SK-N-SH (cell line): Measurements from ENCODE around the gene DIP2A.

Source experiments
- CTCF ChIP-seq: fragments of 200-600 bp; sonication (generic); IDR thresholded peaks from 2 replicates; pipeline ENCODE4 v1.6.1; 2017; ENCODE audit warnings: antibody characterized with exemption, mild to moderate bottlenecking, moderate library complexity
- FOXM1 ChIP-seq: IDR thresholded peaks from 2 replicates; pipeline ENCODE4 v1.4.0; 2012; ENCODE audit warnings: low read depth, mild to moderate bottlenecking
- GABPA ChIP-seq: IDR thresholded peaks from 2 replicates; pipeline ENCODE4 v1.4.0; 2012; ENCODE audit warnings: low read depth, mild to moderate bottlenecking
- GATA2 ChIP-seq: sonication (generic); formaldehyde crosslinking; IDR thresholded peaks from 2 replicates; pipeline ENCODE4 v1.5.0; 2020; ENCODE audit warnings: mild to moderate bottlenecking, missing genetic modification reagents
- MAX ChIP-seq: IDR thresholded peaks from 2 replicates; pipeline ENCODE4 v1.4.0; 2012; ENCODE audit warnings: low read depth
- POLR2AphosphoS5 ChIP-seq: IDR thresholded peaks from 2 replicates; pipeline ENCODE4 v1.6.1; 2012; ENCODE audit warnings: low read depth, low read length
- RAD21 ChIP-seq: IDR thresholded peaks from 2 replicates; pipeline ENCODE4 v1.6.1; 2012; ENCODE audit warnings: mild to moderate bottlenecking, low read length
- REST ChIP-seq: IDR thresholded peaks from 2 replicates; pipeline ENCODE4 v1.6.1; 2012; ENCODE audit warnings: mild to moderate bottlenecking, low read depth, low read length, moderate library complexity
- RFX5 ChIP-seq: IDR thresholded peaks from 2 replicates; pipeline ENCODE4 v1.6.1; 2012; ENCODE audit warnings: mild to moderate bottlenecking, improper control_type of control experiment, low read length
- TCF12 ChIP-seq: IDR thresholded peaks from 2 replicates; pipeline ENCODE4 v1.4.0; 2012

- no peak for TF ChIP-seq REST
- no peak for TF ChIP-seq POLR2AphosphoS5
- TF ChIP-seq GABPA, result no peak
- TF ChIP-seq CTCF, result no peak
- TF ChIP-seq GATA2 (CRISPR knock-in tag), result no peak
- TF ChIP-seq FOXM1, result no peak
- TF ChIP-seq RFX5, result no peak
- no peak for TF ChIP-seq MAX
- TF ChIP-seq RAD21, result no peak
- no peak for TF ChIP-seq TCF12
Measured at GRCh38 chr21:46560568-46561444, 102.1 kb downstream of the DIP2A start.
